DMS53 (cell line): ENCODE data around the gene CPZ.
A peak's percentile ranks its signal among the peaks of the same experiment; 100 is the strongest.

Source experiments
- DNase-seq: peaks from one replicate; lab custom pipeline; 2025; lab: John Stamatoyannopoulos, UW

Gene CPZ

DNA sequence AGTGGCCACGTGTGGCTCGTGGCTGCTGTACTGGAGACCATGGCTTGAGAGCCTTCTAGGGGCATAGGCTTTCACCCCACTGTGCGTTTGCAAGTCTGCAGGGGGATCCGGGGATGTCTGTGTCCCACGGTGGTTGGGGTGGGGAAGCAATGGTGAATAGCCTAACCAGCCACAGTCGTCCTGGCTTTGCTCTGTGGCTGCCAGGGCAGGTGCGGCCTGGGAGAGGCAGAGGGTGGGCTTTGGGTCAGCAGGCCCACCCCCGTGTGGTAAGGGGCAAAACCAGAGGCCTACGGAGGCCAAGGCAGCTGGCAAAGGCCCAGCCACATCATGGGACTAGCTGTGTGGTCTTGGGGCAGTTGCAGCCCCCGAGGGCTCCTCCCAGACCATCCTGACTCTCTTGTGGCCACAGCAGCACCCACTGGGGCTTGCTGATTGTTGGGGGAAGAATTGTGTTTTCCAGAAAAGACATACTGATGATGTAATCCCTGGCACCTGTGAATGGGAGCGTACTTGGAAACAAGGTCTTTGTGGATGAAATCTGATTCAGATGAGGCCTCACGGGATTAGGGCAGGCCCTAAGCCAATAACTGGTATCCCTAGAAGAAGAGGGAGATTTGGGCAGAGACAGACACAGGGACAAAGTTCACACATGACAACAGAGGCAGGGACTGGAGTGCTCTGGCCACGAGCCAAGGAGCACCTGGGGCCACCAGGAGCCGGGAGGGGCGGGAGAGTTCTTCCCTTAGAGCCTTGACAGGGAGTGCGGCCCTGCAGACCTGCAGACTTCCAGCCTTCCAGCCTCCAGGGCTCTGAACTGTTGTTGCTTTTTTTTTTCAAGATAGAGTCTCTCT, 2.9 kb downstream of the CPZ start:
- DNase-seq = no peak

DNA sequence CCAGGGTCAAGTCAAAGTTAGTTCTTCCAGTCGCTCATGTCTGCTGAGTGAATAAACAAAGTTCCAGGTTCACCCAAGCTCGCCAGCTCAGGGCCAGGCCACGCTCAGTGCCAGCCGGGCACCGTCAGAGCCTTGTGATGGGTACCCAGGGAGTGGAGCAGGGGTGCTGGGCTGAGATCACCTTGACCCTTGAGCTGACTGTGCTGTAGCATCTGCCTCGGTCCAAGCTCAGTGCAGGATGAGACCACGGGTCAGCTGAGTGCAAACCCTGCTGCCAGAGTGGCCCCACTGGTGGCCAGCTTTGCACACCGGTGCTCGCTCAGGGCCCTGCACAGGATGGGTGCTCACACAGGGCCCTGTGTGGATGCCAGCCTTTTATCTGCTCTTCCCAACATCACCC, 4.3 kb downstream of the CPZ start:
- DNase-seq = no peak

DNA sequence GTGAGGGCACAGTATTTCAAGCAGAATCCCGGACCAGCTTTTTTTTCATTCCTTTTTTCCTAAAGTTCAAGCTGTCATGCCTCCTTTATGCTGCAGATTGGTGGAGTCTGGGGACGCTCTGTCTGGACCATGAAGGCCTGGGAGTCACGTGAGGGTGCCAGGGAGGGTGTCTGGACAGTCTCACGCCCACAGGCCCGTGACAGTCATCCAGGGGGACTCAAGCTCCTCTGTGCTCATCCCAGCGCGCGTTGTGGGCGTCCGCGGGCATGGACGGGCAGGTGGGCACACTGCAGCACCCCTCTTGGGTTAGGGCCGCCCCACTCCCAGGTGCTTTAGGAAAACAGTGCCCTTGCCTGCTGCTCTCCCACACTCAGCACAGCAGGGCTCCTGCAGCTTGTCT, 4.8 kb downstream of the CPZ start:
- no peak for DNase-seq

- DNase-seq = no peak
Observed at GRCh38 chr4:8597791-8598190, 5.2 kb downstream of the CPZ start.

DNA sequence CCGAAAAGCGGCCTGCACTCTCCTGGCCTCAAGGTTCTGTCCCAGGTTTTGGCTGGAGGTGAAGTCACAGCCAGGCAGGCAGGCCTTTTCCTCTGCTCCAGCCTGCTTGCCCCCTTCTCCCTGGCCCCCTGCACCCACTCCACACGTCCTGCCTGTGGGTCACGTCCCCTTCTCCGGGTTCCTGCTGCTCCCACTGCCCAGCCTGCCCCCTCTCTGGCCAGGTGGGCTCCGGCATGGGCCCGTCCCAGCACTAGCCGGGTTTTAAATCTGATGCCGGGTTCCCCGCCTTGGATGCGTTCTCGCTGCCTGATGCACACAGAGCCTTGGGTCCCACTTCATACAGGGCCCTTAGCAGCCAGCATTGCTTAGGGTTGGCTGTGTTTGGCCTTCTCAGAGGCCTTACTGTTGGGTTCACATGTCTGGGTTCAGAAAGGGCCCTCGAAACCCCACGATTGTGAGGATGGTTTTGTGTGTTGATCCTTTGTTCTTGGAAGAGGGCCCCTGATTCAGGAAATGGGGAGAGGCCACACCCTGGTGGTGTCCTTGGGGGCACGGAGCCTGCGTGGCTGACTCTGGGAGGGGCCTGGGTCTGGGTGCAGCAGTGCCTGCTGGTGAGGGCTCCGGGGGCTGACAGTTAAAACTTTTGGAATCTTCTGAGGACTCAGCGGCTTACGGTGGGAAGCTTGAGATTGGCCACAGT, 6.0 kb downstream of the CPZ start:
- DNase-seq = no peak

GRCh38 chr4:8599091-8599460, 6.5 kb downstream of the CPZ start:
- DNase-seq = no peak

DNA sequence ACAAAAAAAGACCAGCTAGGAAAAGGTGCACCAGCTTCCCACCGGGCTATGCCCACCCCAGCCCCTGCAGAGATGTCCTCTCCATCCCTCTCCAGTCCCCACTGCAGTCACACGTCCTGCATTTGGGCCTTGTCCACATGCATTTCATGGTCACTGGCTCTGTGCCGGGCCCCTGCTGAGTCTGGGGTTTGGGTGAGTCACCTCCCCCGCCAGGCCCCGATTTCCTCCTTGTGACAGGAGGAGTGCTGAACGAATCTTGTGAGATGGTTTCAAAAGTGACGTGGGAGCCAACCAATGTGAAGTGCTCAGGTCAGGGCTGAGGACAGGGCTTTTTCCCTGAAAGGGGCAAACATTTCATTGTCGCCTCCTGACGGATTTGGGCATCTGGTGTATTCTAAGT, 7.1 kb downstream of the CPZ start:
- no peak for DNase-seq

GRCh38 chr4:8600266-8600665, 7.7 kb downstream of the CPZ start:
- DNase-seq = no peak

- DNase-seq = no peak
Observed at GRCh38 chr4:8600686-8601085, 8.1 kb downstream of the CPZ start.

- no peak for DNase-seq
Observed at GRCh38 chr4:8601086-8601485, 8.5 kb downstream of the CPZ start.

DNA sequence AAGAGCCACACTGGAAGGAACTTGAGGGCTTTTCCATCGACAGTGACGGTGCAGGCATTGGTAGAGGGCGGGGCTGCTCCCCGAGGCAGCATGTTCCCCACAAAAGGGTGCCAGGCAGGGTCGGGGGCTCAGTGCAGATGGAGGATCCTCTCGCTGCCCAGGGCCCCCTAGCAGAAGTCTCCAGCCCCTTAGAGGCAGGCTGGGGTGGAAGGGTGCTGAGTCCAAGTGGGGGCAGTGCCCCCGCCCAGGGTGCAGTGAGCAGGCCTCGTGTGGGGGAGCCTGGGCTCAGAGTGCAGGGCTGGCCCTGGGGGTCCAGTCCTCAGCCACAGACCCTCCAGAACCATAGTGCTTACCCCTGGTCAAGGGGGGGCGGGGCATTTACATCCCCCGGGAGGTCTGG, 9.0 kb downstream of the CPZ start:
- DNase-seq = no peak

DNA sequence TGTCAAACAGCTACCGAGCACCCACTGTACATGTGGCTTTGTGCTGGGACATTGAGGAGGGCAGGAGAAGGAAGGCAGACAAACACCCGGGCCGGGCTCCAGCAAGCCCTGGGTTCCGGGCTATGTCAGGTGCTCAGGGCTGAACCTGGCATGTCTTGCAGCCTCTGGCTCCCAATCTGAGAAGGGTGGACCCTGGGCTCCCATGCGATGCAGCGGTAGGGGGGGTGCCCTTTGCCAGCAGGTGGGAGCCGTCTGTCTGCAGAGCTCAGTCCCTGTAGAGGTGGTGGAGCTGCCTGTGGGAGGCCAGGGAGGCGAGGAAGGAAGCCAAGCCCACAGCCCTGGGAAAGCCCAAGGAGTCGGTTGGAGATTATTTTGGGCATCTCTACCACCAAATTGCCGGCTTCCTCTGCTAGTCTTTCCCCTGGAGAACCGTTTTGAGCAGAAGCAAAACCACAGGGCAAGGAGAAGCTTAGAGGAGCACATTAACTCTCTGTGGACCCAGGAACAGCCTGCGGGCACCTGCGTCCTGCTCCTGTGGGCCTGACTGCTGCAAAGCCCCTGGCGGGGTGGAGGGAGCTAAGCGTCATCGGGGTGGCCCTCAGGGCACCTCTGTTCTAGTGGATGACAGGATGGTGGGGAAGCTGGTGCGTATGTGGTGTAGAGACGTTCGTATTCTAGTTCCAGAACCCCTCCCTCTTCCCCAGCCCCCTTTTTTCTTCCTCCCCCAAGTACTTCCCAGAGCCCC, 10.3 kb downstream of the CPZ start:
- no peak for DNase-seq

DNA sequence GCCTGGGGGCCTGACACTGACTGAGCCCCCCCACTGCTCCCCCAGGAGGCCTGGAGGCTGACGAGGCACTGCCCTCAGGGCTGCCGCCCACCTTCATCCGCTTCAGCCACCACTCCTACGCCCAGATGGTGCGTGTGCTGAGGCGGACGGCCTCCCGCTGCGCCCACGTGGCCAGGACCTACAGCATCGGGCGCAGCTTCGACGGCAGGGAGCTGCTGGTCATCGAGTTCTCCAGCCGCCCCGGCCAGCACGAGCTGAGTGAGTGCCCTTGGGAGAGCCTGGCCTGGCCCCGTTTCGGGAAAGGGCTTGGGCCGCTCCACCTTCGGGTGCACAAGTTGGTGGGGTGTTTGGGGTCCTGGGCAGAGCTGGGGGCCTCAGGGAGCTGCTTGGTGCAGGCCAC, 11.4 kb downstream of the CPZ start:
- DNase-seq = no peak

DNA sequence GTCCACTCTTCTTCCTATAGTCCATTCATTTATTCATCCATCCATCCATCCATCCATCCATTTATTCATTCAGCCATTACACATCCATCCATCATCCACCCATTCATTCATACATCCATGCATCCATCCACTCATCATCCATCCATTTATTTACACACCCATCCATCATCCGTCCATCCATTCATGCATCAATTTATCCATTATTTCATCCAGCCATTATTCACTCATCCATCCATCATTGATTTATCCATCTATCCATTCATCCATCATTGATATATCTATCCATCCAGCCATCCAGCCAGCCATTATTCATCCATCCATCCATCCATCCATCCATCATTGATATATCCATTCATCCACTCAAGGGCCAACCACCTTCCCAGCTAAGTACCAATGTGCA, 12.7 kb downstream of the CPZ start:
- no peak for DNase-seq

DNA sequence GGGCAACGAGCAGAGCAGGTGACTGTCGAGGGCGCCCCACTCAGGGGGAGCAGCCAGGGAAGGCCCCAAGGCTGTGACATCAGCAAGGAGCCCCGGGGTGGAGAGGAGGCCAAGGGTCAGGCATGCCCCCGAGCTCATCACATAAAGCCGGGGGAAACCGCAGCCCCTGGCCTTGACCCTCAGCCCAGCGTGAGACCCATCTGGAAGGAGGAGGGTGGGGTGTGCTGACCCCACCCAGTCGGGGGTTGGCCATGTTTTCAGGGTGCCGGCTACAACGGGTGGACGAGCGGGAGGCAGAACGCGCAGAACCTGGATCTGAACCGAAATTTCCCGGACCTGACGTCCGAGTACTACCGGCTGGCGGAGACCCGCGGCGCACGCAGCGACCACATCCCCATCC, 13.9 kb downstream of the CPZ start:
- DNase-seq = no peak

DNA sequence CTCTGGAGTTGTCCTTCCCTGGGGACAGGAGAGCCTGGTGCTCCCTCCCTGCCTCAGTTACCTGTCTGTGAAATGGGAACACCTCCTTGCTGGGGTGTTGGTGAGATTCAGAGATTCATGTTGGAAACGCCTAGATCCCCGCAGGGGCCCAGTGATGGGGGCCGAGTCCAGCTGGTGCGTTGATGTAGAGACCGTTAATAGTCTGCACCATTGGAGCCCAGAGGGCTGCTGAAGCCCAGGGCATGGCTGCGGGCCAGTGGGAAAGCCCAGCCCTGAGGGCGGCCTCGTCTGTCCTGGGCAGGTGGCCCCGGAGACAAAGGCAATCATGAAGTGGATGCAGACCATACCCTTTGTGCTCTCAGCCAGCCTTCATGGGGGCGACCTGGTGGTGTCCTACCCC, 14.4 kb downstream of the CPZ start:
- DNase-seq = no peak

DNA sequence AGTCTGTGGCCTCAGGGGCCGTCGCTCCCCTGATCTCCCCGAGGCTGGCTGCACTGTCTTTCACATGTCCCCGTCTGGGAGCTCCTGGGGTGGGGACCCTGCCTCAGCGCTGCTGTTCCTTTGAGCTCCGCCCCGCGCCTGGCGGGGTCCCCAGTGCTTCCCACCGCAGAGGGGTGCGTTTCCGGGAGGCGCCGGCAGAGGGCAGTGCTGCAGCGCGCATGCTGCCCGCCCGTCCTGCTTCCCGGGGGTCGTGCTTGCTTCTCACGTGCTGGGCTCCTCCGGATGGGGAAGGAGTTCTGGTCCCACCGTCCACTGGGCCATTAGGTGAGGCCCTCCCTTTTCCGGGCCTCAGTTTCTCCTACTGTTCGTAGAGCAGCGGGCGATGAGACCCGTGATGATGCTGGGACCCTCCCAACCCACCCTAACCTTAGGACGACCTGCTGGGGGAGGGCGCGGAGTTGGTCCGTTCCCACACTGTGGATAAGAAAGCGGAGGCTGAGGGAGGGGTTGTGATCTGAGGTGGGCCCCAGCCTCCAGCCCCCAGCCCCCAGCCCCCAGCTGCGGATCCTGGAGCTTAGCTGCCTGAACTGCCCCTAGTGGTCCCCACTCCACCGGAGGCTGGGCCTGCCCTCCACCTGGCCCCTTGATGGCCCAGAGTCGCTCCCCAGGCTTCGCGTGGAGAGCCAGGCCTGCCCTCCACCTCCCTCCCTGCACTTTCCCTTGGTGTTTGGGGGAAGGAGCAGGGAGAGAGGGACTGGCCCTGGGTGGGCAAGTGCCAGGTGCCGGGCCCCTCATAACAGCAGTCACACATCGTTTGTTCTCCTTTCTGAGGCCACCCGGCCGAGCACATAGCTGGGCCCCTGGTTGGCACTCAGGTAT, 15.3 kb downstream of the CPZ start:
- peak; percentile 21 for DNase-seq

- no peak for DNase-seq
Observed at GRCh38 chr4:8608714-8609391, 16.3 kb downstream of the CPZ start.

DNA sequence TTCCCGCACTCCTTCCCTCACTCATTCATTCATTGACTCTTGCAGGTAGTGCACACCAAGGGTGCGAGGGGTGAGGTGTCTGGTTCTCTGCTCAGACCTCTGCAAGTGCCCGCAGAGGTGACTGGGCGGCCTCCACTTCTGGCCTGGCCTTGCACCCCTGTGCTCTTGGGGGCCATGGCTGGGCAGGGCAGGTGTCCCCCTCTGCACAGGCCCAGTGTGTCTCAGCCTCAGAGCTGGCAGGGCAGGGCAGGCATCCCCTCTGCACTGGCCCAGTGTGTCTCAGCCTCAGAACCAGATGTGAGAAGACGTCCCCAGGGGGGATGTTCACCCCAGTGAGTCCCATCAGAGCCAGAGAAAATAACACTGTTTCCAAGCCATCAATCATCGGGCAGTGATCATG, 16.8 kb downstream of the CPZ start:
- no peak for DNase-seq

- DNase-seq = no peak
Observed at GRCh38 chr4:8609824-8610350, 17.3 kb downstream of the CPZ start.
